Neural progenitor cell (in vitro differentiated cells): Measurements from ENCODE around the gene TTC21A. TPM values are rescaled to one million over a fixed set of nuclear protein-coding genes. Genes with fewer than 3 reads are reported as not detected.

Experiments
- DNase-seq: peaks from one replicate; pipeline ENCODE4 v3.0.0-alpha.2; 2016; ENCODE audit warnings: low spot score
- H2AFZ ChIP-seq: fragments of 200-600 bp; sonication (generic); replicated peaks from 2 replicates; pipeline ENCODE4 v1.6.1; 2016; ENCODE audit warnings: antibody characterized with exemption
- H3F3A ChIP-seq: fragments of 200-600 bp; sonication (generic); 2 replicates; pipeline ENCODE4 v1.6.1; 2016; ENCODE audit warnings: antibody characterized with exemption, low read depth
- H3K27ac ChIP-seq: fragments of 200-600 bp; sonication (generic); 2 replicates; pipeline ENCODE4 v1.5.1; 2016; ENCODE audit warnings: mild to moderate bottlenecking
- H3K27me3 ChIP-seq: fragments of 200-600 bp; sonication (generic); 2 replicates; pipeline ENCODE4 v1.6.1; 2016; ENCODE audit warnings: mild to moderate bottlenecking, moderate library complexity
- H3K36me3 ChIP-seq: fragments of 200-600 bp; sonication (generic); 2 replicates; pipeline ENCODE4 v1.5.1; 2016
- H3K4me1 ChIP-seq: fragments of 200-600 bp; sonication (generic); 2 replicates; pipeline ENCODE4 v1.6.1; 2016; ENCODE audit warnings: mixed run types
- H3K4me2 ChIP-seq: fragments of 200-600 bp; sonication (generic); 2 replicates; pipeline ENCODE4 v1.6.1; 2016
- H3K4me3 ChIP-seq: fragments of 200-600 bp; sonication (generic); 2 replicates; pipeline ENCODE4 v1.5.1; 2016
- H3K79me2 ChIP-seq: fragments of 200-600 bp; sonication (generic); 2 replicates; pipeline ENCODE4 v1.6.1; 2016; ENCODE audit warnings: low read depth
- H3K9ac ChIP-seq: fragments of 200-600 bp; sonication (generic); 2 replicates; pipeline ENCODE4 v1.6.1; 2016
- H3K9me3 ChIP-seq: fragments of 200-600 bp; sonication (generic); 2 replicates; pipeline ENCODE4 v1.5.1; 2016; ENCODE audit warnings: low read depth
- H4K20me1 ChIP-seq: fragments of 200-600 bp; sonication (generic); 2 replicates; pipeline ENCODE4 v1.6.1; 2016; ENCODE audit warnings: low read depth
- H3K27ac Mint-ChIP-seq: 3 replicates; pipeline ENCODE4 v1.8.0; 2021; ENCODE audit warnings: mixed read lengths
- H3K27me3 Mint-ChIP-seq: 2 replicates; pipeline ENCODE4 v1.8.0; 2022; ENCODE audit warnings: low read depth, mild to moderate bottlenecking, inconsistent platforms, moderate library complexity, mixed read lengths; ENCODE audit not compliant: insufficient read depth
- H3K36me3 Mint-ChIP-seq: 3 replicates; pipeline ENCODE4 v1.8.0; 2021; ENCODE audit warnings: mixed read lengths
- H3K4me1 Mint-ChIP-seq: 3 replicates; pipeline ENCODE4 v1.8.0; 2021; ENCODE audit warnings: mixed read lengths
- H3K4me3 Mint-ChIP-seq: 3 replicates; pipeline ENCODE4 v1.8.0; 2021; ENCODE audit warnings: mild to moderate bottlenecking, moderate library complexity, mixed read lengths
- H3K9me3 Mint-ChIP-seq: 3 replicates; pipeline ENCODE4 v1.8.0; 2020; ENCODE audit warnings: mixed read lengths
- CTCF ChIP-seq: fragments of 200-600 bp; sonication (generic); IDR thresholded peaks from 2 replicates; pipeline ENCODE4 v1.5.1; 2017; ENCODE audit warnings: antibody characterized with exemption, mild to moderate bottlenecking
- EZH2 ChIP-seq: fragments of 200-600 bp; sonication (generic); IDR thresholded peaks from 2 replicates; pipeline ENCODE4 v1.6.1; 2017; ENCODE audit warnings: antibody characterized with exemption, mild to moderate bottlenecking, moderate library complexity
- EZH2phosphoT487 ChIP-seq: fragments of 200-600 bp; sonication (generic); IDR thresholded peaks from 2 replicates; pipeline ENCODE4 v1.6.1; 2017; ENCODE audit warnings: antibody characterized with exemption
- total RNA-seq: library from RNA; depleted of rRNA; stranded (reverse); fragments of >200 nt; gene quantifications from 2 replicates; pipeline ENCODE4 v1.2.3, GENCODE V29; 2015; ENCODE audit warnings: low replicate concordance

TTC21A gene
- total RNA-seq, 1 donor from 2014 or later, result 1.2 TPM

GRCh38 chr3:39150148-39150802, 42.8 kb downstream of the TTC21A start:
- peaks cover 11% of the 10 kb centered on the region for H3K27me3 ChIP-seq
- no peaks in the 10 kb centered on the region for H3K36me3 ChIP-seq
- H3K79me2 ChIP-seq, result peaks cover 23% of the 10 kb centered on the region
- no peak overlapping the region for H2AFZ ChIP-seq
- no peak overlapping the region for H3K4me3 ChIP-seq
- H3K4me1 ChIP-seq, result peaks cover 34% of the 10 kb centered on the region
- no peak overlapping the region for H3K27ac ChIP-seq
- H3F3A ChIP-seq, result peaks cover 38% of the 10 kb centered on the region
- H3K4me2 ChIP-seq, result peak overlapping the region; percentile 100
- H3K27me3 Mint-ChIP-seq, result peaks cover 9% of the 10 kb centered on the region
- H3K4me1 Mint-ChIP-seq, result peaks cover 79% of the 10 kb centered on the region
- H4K20me1 ChIP-seq, result peaks cover 35% of the 10 kb centered on the region
- no peaks in the 10 kb centered on the region for H3K9me3 Mint-ChIP-seq
- H3K9me3 ChIP-seq, result no peaks in the 10 kb centered on the region
- H3K9ac ChIP-seq, result no peak overlapping the region
- H3K36me3 Mint-ChIP-seq, result no peaks in the 10 kb centered on the region
- peak overlapping the region; percentile 95 for H3K27ac Mint-ChIP-seq
- DNase-seq, result no peak
- H3K4me3 Mint-ChIP-seq, result peak overlapping the region; percentile 94
- TF ChIP-seq EZH2phosphoT487, result no peak
- TF ChIP-seq CTCF, result no peak

GRCh38 chr3:39150803-39151631, 43.5 kb downstream of the TTC21A start:
- Histone ChIP-seq H3F3A (peaks cover 40% of the 10 kb centered on the region), H3K36me3 (no peaks in the 10 kb centered on the region), H3K4me3 (peak overlapping the region; percentile 87), H2AFZ (no peak overlapping the region), H3K9me3 (no peaks in the 10 kb centered on the region), H3K27me3 (peaks cover 11% of the 10 kb centered on the region), H3K4me2 (peak overlapping the region; percentile 100), H3K79me2 (peaks cover 23% of the 10 kb centered on the region), H3K27ac (no peak overlapping the region), H3K4me1 (peaks cover 34% of the 10 kb centered on the region), H4K20me1 (peaks cover 35% of the 10 kb centered on the region), H3K9ac (no peak overlapping the region)
- H3K36me3 Mint-ChIP-seq, result no peaks in the 10 kb centered on the region
- H3K4me3 Mint-ChIP-seq, result peak overlapping the region; percentile 94
- peak; percentile 76 for DNase-seq
- TF ChIP-seq EZH2phosphoT487 (no peak), CTCF (no peak)
- peaks cover 79% of the 10 kb centered on the region for H3K4me1 Mint-ChIP-seq
- peak overlapping the region; percentile 95 for H3K27ac Mint-ChIP-seq
- H3K27me3 Mint-ChIP-seq, result peaks cover 12% of the 10 kb centered on the region
- H3K9me3 Mint-ChIP-seq, result no peaks in the 10 kb centered on the region

- peak overlapping the region; percentile 82 for H3K27ac Mint-ChIP-seq
- Histone ChIP-seq H3K4me3 (peak overlapping the region; percentile 87), H3F3A (peaks cover 48% of the 10 kb centered on the region), H3K36me3 (no peaks in the 10 kb centered on the region), H4K20me1 (peaks cover 35% of the 10 kb centered on the region), H2AFZ (peak overlapping the region; percentile 5), H3K27me3 (peaks cover 11% of the 10 kb centered on the region), H3K9ac (no peak overlapping the region), H3K79me2 (peaks cover 18% of the 10 kb centered on the region), H3K9me3 (no peaks in the 10 kb centered on the region), H3K4me1 (peaks cover 48% of the 10 kb centered on the region), H3K4me2 (peak overlapping the region; percentile 100), H3K27ac (peak overlapping the region; percentile 30)
- DNase-seq, result no peak
- no peaks in the 10 kb centered on the region for H3K36me3 Mint-ChIP-seq
- no peak for TF ChIP-seq EZH2
- peak; percentile 24 for TF ChIP-seq CTCF
- H3K9me3 Mint-ChIP-seq, result no peaks in the 10 kb centered on the region
- H3K4me1 Mint-ChIP-seq, result peaks cover 67% of the 10 kb centered on the region
- H3K4me3 Mint-ChIP-seq, result peak overlapping the region; percentile 84
- H3K27me3 Mint-ChIP-seq, result peaks cover 14% of the 10 kb centered on the region
Observed at GRCh38 chr3:39153977-39154279, 46.4 kb downstream of the TTC21A start.
